ENCODE measurements around the gene HIRA. TPM values are rescaled to one million over a fixed set of nuclear protein-coding genes. Genes with fewer than 3 reads are reported as not detected.
"Not testable (repeated sequence)": the region's sequence is repeated elsewhere in the genome, so short reads cannot be mapped to it uniquely, and the experiment has no call there.

HIRA gene
- total and polyA plus RNA-seq, 4 donors: 10.4 to 24.3 (median 17.1) TPM

- H3K27ac ChIP-seq (ENCODE audit: low read depth in 1 of 2, low read length in 2 of 2); H3K27me3 ChIP-seq (ENCODE audit: control insufficient read depth in 1 of 2, insufficient read depth in 2 of 2, low read length in 1 of 2); DNase-seq; intact Hi-C loops (cut with DNase I); ATAC-seq (ENCODE audit: low FRiP score); H3K4me1 ChIP-seq (ENCODE audit: control insufficient read depth in 1 of 2, insufficient read depth in 2 of 2, low read length in 2 of 2); H3K4me3 ChIP-seq (ENCODE audit: low read length in 2 of 2); H3K9me3 ChIP-seq (ENCODE audit: control insufficient read depth, low read length): not testable (repeated sequence)
- peaks cover 3 to 15% of the 10 kb centered on the region in 2 donors for H3K36me3 ChIP-seq (ENCODE audit: control insufficient read depth in 1 of 2, insufficient read depth in 2 of 2, low read length in 1 of 2)
- 95 to 96% methylated on average over 7 of the region's 7 CpGs for WGBS, 2 donors
Observed at GRCh38 chr22:19363541-19363940, 68.0 kb downstream of the HIRA start.

DNA sequence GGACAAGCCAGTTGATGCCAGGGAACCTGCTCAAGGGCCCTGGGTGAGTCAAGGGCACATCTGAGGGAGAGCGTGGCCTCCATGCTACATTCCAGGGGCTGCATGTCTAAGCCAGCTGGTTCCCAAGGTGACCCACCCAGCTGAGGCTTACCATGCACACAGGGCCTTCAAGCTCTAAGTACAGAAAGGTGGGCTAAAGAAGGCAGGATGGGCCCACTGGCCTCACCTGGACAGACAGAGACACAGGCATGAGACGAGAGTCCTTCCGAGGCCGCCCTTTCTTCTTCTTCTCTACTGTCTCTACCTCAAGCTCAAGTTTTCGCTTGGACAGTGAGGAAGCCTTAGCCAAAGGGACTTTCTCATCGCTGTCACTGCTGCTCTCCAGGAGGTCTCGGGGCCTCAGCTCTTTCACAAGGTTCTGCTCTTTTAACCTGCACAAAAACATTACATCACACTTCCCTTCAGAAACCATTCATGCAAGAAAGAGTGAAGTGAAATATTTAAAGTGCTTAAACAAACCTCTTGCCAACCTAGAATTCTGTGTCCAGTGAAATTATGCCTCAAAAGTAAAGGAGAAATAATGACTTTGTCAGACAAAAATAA, 69.9 kb downstream of the HIRA start:
- no peak for DNase-seq
- intact Hi-C loops (cut with DNase I): no loop called here

GRCh38 chr22:19360862-19361261, 70.7 kb downstream of the HIRA start:
- 97 to 100% methylated on average over 2 of the region's 2 CpGs for WGBS, 2 donors
- intact Hi-C loops (cut with DNase I): no loop called here
- H3K36me3 ChIP-seq (ENCODE audit: control insufficient read depth in 1 of 2, insufficient read depth in 2 of 2, low read length in 1 of 2): peaks cover 5 to 17% of the 10 kb centered on the region in 2 donors

More for the DNA sequence above, 69.9 kb downstream of the HIRA start:
- Histone ChIP-seq H3K4me1 (ENCODE audit: control insufficient read depth in 1 of 2, insufficient read depth in 2 of 2, low read length in 2 of 2) (no peaks in the 10 kb centered on the region), H3K27me3 (ENCODE audit: control insufficient read depth in 1 of 2, insufficient read depth in 2 of 2, low read length in 1 of 2) (no peaks in the 10 kb centered on the region), H3K27ac (ENCODE audit: low read depth in 1 of 2, low read length in 2 of 2) (no peak overlapping the region), H3K36me3 (ENCODE audit: control insufficient read depth in 1 of 2, insufficient read depth in 2 of 2, low read length in 1 of 2) (peaks cover 5 to 15% of the 10 kb centered on the region in 2 donors), H3K9me3 (ENCODE audit: control insufficient read depth, low read length) (no peaks in the 10 kb centered on the region), H3K4me3 (ENCODE audit: low read length in 2 of 2) (no peak overlapping the region)
- no peak for ATAC-seq (ENCODE audit: low FRiP score)
- 84 to 91% methylated on average over 7 of the region's 7 CpGs for WGBS, 2 donors

GRCh38 chr22:19360300-19360792, 71.2 kb downstream of the HIRA start:
- H3K4me3 ChIP-seq (ENCODE audit: low read length in 2 of 2): no peak overlapping the region
- H3K36me3 ChIP-seq (ENCODE audit: control insufficient read depth in 1 of 2, insufficient read depth in 2 of 2, low read length in 1 of 2): peaks cover 3 to 20% of the 10 kb centered on the region in 2 donors
- DNase-seq (no peak), ATAC-seq (ENCODE audit: low FRiP score) (no peak)
- no peak overlapping the region for H3K27ac ChIP-seq (ENCODE audit: low read depth in 1 of 2, low read length in 2 of 2)
- no peaks in the 10 kb centered on the region for H3K4me1 ChIP-seq (ENCODE audit: control insufficient read depth in 1 of 2, insufficient read depth in 2 of 2, low read length in 2 of 2)
- H3K9me3 ChIP-seq (ENCODE audit: control insufficient read depth, low read length): no peaks in the 10 kb centered on the region
- intact Hi-C loops (cut with DNase I): no loop called here
- no peaks in the 10 kb centered on the region for H3K27me3 ChIP-seq (ENCODE audit: control insufficient read depth in 1 of 2, insufficient read depth in 2 of 2, low read length in 1 of 2)
- 87 to 91% methylated on average over 8 of the region's 8 CpGs for WGBS, 2 donors

More at GRCh38 chr22:19360862-19361261, 70.7 kb downstream of the HIRA start:
- Histone ChIP-seq H3K27me3 (ENCODE audit: control insufficient read depth in 1 of 2, insufficient read depth in 2 of 2, low read length in 1 of 2) (no peaks in the 10 kb centered on the region), H3K9me3 (ENCODE audit: control insufficient read depth, low read length) (no peaks in the 10 kb centered on the region), H3K27ac (ENCODE audit: low read depth in 1 of 2, low read length in 2 of 2) (no peak overlapping the region), H3K4me3 (ENCODE audit: low read length in 2 of 2) (no peak overlapping the region), H3K4me1 (ENCODE audit: control insufficient read depth in 1 of 2, insufficient read depth in 2 of 2, low read length in 2 of 2) (no peaks in the 10 kb centered on the region)
- no peak for DNase-seq
- ATAC-seq (ENCODE audit: low FRiP score): no peak

DNA sequence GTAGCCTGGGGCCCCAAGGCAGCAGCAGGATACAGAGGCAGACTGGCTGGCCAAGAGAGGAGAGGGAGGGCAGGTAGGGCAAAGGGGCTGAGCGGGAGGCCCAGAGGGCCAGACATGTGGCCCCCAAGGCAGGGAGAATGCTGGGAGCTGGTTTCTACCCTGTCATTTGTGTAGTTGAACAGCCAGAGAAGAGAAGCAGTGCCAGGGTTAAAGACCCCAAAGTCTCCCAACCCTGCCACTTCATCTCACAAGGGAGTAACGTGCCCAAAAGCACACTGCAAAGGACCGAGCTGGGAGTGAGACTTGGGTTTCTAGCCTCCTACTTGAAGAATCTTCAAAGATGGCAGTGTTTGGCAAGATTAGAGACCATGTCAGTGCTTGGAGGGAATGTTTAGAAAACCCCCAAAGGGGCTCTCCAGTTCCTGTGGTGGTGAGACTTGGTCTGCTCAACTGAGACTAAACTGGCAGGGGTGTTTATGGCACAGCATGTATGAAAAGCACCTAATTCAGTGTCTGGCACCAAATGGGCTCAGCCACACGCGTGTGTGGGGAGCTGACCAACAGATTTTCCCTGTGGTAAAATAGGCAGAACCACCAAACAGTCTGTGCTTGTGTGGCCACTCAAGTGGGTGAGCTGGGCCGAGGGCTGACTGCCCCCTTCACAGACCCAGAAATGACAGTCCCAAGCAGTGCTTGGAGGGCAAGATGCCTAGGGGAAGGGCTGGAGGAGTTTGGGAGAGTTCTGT, 71.8 kb downstream of the HIRA start:
- no peak overlapping the region for H3K4me3 ChIP-seq (ENCODE audit: low read length in 2 of 2)
- ATAC-seq (ENCODE audit: low FRiP score) (no peak), DNase-seq (no peak)
- H3K27me3 ChIP-seq (ENCODE audit: control insufficient read depth in 1 of 2, insufficient read depth in 2 of 2, low read length in 1 of 2): no peaks in the 10 kb centered on the region
- no peaks in the 10 kb centered on the region for H3K4me1 ChIP-seq (ENCODE audit: control insufficient read depth in 1 of 2, insufficient read depth in 2 of 2, low read length in 2 of 2)
- WGBS, 2 donors: 91 to 94% methylated on average over 6 of the region's 6 CpGs
- H3K9me3 ChIP-seq (ENCODE audit: control insufficient read depth, low read length): no peaks in the 10 kb centered on the region
- intact Hi-C loops (cut with DNase I): no loop called here
- peaks cover 2 to 20% of the 10 kb centered on the region in 2 donors for H3K36me3 ChIP-seq (ENCODE audit: control insufficient read depth in 1 of 2, insufficient read depth in 2 of 2, low read length in 1 of 2)
- no peak overlapping the region for H3K27ac ChIP-seq (ENCODE audit: low read depth in 1 of 2, low read length in 2 of 2)

- intact Hi-C loops (cut with DNase I): no loop called here
- 95 to 96% methylated on average over 13 of the region's 13 CpGs for WGBS, 2 donors
- Histone ChIP-seq H3K27ac (ENCODE audit: low read depth in 1 of 2, low read length in 2 of 2) (no peak overlapping the region), H3K36me3 (ENCODE audit: control insufficient read depth in 1 of 2, insufficient read depth in 2 of 2, low read length in 1 of 2) (peaks cover 2 to 20% of the 10 kb centered on the region in 2 donors), H3K9me3 (ENCODE audit: control insufficient read depth, low read length) (no peaks in the 10 kb centered on the region), H3K4me3 (ENCODE audit: low read length in 2 of 2) (no peak overlapping the region), H3K27me3 (ENCODE audit: control insufficient read depth in 1 of 2, insufficient read depth in 2 of 2, low read length in 1 of 2) (no peaks in the 10 kb centered on the region), H3K4me1 (ENCODE audit: control insufficient read depth in 1 of 2, insufficient read depth in 2 of 2, low read length in 2 of 2) (no peaks in the 10 kb centered on the region)
- no peak for ATAC-seq (ENCODE audit: low FRiP score)
- no peak for DNase-seq
Observed at GRCh38 chr22:19358703-19359553, 72.6 kb downstream of the HIRA start.

DNA sequence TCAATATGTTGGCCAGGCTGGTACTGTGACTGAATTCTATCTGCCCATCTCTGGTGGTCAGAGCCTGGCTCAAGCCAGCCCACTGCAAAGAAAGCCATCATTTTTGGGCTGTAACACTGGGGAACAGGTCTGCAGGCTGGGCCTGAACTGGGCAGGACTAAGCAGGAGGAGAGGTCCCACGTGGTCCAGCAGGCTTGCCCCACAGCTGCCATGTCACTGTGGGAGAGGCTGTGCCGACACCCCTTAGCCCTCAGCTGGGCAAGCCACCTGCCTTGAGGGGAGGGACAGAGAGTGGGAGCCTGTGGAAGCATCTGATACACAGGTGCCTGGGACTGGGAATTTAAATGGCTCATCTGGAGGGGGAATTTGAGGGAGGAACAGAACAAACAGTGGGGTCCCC, 73.3 kb downstream of the HIRA start:
- DNase-seq (no peak), ATAC-seq (ENCODE audit: low FRiP score) (no peak)
- intact Hi-C loops (cut with DNase I): no loop called here
- Histone ChIP-seq H3K27ac (ENCODE audit: low read depth in 1 of 2, low read length in 2 of 2) (no peak overlapping the region), H3K4me1 (ENCODE audit: control insufficient read depth in 1 of 2, insufficient read depth in 2 of 2, low read length in 2 of 2) (no peaks in the 10 kb centered on the region), H3K27me3 (ENCODE audit: control insufficient read depth in 1 of 2, insufficient read depth in 2 of 2, low read length in 1 of 2) (no peaks in the 10 kb centered on the region), H3K9me3 (ENCODE audit: control insufficient read depth, low read length) (no peaks in the 10 kb centered on the region), H3K4me3 (ENCODE audit: low read length in 2 of 2) (no peak overlapping the region), H3K36me3 (ENCODE audit: control insufficient read depth in 1 of 2, insufficient read depth in 2 of 2, low read length in 1 of 2) (peaks cover 2 to 22% of the 10 kb centered on the region in 2 donors)
- 94 to 95% methylated on average over 2 of the region's 2 CpGs for WGBS, 2 donors

DNA sequence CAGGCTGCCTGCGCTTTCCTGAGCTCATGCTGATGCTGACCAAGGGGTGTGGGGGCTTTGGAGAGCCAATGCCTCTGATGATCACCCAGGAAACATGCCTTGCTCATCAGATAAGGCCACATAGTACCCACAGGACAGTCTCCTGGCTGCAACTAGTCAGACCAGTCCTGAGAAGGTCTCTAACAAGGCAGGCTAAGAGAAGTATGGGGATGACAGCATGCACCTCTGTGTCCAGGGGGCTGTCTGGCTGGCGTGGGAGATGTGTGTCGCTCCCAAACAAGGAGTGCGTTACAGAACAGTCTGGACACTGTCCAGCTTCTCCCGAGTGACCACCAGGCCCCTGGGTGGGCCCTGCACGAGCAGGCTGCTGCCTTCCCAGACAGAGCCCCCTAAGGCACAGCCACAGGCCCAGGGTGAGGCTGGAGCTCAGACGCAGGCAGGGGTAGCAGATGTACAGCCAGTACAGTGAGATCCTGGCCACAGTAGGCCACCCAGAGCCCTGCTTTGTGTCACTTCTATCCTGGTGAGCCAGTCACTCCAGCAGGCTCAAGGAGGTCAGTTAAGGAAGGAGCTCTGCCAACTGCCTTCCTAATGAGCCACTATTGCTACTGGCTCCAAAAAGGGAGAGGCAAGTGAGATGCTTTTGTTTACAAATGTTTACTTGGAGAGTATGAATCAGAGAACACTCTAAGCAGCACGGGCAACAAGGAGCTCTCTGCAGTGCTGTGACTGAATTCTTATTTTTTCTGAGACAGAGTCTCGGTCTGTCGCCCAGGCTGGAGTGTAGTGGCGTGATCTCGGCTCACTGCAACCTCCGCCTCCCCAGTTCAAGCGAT, 74.0 kb downstream of the HIRA start:
- WGBS, 2 donors: 91 to 95% methylated on average over 14 of the region's 14 CpGs
- intact Hi-C loops (cut with DNase I): no loop called here
- Histone ChIP-seq H3K4me1 (ENCODE audit: control insufficient read depth in 1 of 2, insufficient read depth in 2 of 2, low read length in 2 of 2) (no peaks in the 10 kb centered on the region), H3K27me3 (ENCODE audit: control insufficient read depth in 1 of 2, insufficient read depth in 2 of 2, low read length in 1 of 2) (no peaks in the 10 kb centered on the region), H3K27ac (ENCODE audit: low read depth in 1 of 2, low read length in 2 of 2) (no peak overlapping the region), H3K36me3 (ENCODE audit: control insufficient read depth in 1 of 2, insufficient read depth in 2 of 2, low read length in 1 of 2) (peaks cover 2 to 23% of the 10 kb centered on the region in 2 donors), H3K4me3 (ENCODE audit: low read length in 2 of 2) (no peak overlapping the region), H3K9me3 (ENCODE audit: control insufficient read depth, low read length) (no peaks in the 10 kb centered on the region)
- DNase-seq (no peak), ATAC-seq (ENCODE audit: low FRiP score) (no peak)

Data from aorta (tissue), 5 donors.